A673 (cell line): ENCODE results near the gene SNTA1.

Source experiments
- EZH2 ChIP-seq: fragments of 200-600 bp; sonication (generic); IDR thresholded peaks from 2 replicates; pipeline ENCODE4 v1.6.1; 2017; ENCODE audit warnings: borderline replicate concordance, low read depth, mild to moderate bottlenecking, mixed read lengths, antibody characterized with exemption, low read length; ENCODE audit not compliant: poor library complexity, severe bottlenecking
- TF ChIP-seq, protein P1 (sequence below): fragments of 300-800, 200-600 bp; sonication (generic); conservative IDR thresholded peaks from 2 replicates; pipeline ENCODE4 v1.5.1; 2017; ENCODE audit warnings: low read depth, mild to moderate bottlenecking, antibody characterized with exemption, low read length, moderate library complexity, mixed read lengths

DNA sequence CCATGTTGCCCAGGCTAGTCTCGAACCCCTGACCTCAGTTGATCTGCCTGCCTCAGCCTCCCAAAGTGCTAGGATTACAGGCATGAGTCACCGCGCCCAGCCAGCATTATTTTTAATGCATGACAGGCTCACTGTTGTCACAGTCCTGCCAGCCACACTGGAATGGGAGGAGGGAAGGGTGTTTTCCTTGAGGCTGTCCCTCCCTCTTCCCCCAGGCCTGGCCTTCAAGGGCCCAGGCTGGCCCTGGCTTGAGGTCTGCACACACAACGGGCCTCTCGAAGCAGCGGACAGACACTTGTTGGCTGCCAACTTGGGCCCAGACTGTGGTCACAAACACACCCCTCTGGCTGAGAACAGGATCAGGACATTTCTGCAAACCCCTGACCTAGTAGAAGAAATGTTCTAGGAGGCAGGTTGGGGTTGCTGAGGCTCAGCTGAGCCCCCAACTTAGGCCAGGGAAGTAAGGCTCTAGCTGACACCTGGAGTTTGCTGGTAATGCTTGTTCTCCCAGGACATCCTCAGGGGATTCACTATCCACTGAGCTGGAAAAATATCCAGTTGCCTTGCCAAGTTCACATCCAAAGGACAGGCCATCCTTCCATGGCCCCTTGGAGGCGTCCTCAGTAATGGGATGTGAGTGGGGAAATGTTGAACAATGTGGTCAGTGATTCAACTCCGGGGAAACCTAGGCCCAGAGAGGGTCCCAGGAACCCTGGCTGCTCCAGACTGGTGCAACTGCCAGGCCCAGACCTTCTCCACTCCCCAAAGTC, 9.9 kb downstream of the SNTA1 start:
- TF ChIP-seq, protein P1, sequence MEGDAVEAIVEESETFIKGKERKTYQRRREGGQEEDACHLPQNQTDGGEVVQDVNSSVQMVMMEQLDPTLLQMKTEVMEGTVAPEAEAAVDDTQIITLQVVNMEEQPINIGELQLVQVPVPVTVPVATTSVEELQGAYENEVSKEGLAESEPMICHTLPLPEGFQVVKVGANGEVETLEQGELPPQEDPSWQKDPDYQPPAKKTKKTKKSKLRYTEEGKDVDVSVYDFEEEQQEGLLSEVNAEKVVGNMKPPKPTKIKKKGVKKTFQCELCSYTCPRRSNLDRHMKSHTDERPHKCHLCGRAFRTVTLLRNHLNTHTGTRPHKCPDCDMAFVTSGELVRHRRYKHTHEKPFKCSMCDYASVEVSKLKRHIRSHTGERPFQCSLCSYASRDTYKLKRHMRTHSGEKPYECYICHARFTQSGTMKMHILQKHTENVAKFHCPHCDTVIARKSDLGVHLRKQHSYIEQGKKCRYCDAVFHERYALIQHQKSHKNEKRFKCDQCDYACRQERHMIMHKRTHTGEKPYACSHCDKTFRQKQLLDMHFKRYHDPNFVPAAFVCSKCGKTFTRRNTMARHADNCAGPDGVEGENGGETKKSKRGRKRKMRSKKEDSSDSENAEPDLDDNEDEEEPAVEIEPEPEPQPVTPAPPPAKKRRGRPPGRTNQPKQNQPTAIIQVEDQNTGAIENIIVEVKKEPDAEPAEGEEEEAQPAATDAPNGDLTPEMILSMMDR: no peak
- TF ChIP-seq EZH2: no peak
